H9 (cell line): Measurements from ENCODE around the gene BMPR2. TPM values are rescaled to one million over a fixed set of nuclear protein-coding genes. Genes with fewer than 3 reads are reported as not detected.

Source experiments
- DNase-seq: peaks from one replicate; pipeline ENCODE4 v3.0.0-alpha.2; 2017
- H2AFZ ChIP-seq: one replicate; pipeline ENCODE4 v1.6.1; 2013; ENCODE audit warnings: mild to moderate bottlenecking, low read length, control low read depth, moderate library complexity
- H2AK5ac ChIP-seq: 2 replicates; pipeline ENCODE4 v1.6.1; 2013; ENCODE audit warnings: low read length, control low read depth, mixed read lengths; ENCODE audit not compliant: insufficient read length
- H2BK120ac ChIP-seq: one replicate; pipeline ENCODE4 v1.6.1; 2013; ENCODE audit warnings: low read depth, mild to moderate bottlenecking, low read length, control low read depth, inconsistent platforms; ENCODE audit not compliant: poor library complexity, severe bottlenecking
- H2BK12ac ChIP-seq: 2 replicates; pipeline ENCODE4 v1.6.1; 2013; ENCODE audit warnings: low read length, control low read depth, mixed read lengths, low read depth; ENCODE audit not compliant: insufficient read length
- H2BK15ac ChIP-seq: 2 replicates; pipeline ENCODE4 v1.6.1; 2013; ENCODE audit warnings: low read depth, low read length, control low read depth
- H2BK20ac ChIP-seq: one replicate; pipeline ENCODE4 v1.6.1; 2013; ENCODE audit warnings: low read depth, mild to moderate bottlenecking, low read length, control low read depth, inconsistent platforms; ENCODE audit not compliant: poor library complexity, severe bottlenecking
- H2BK5ac ChIP-seq: 2 replicates; pipeline ENCODE4 v1.6.1; 2013; ENCODE audit warnings: low read length, control low read depth, mixed read lengths; ENCODE audit not compliant: insufficient read length
- H3K14ac ChIP-seq: 2 replicates; pipeline ENCODE4 v1.6.1; 2013; ENCODE audit warnings: low read length, control low read depth; ENCODE audit not compliant: insufficient read depth
- H3K18ac ChIP-seq: 2 replicates; pipeline ENCODE4 v1.6.1; 2013; ENCODE audit warnings: low read depth, mild to moderate bottlenecking, mixed read lengths, low read length, control low read depth; ENCODE audit not compliant: insufficient read length
- H3K23ac ChIP-seq: 2 replicates; pipeline ENCODE4 v1.6.1; 2013; ENCODE audit warnings: low read length, control low read depth, mixed read lengths, low read depth; ENCODE audit not compliant: insufficient read length
- H3K23me2 ChIP-seq: 2 replicates; pipeline ENCODE4 v1.6.1; 2013; ENCODE audit warnings: low read depth, mild to moderate bottlenecking, mixed read lengths, low read length, control low read depth; ENCODE audit not compliant: insufficient read length, poor library complexity, severe bottlenecking
- H3K27ac ChIP-seq: 2 replicates; pipeline ENCODE4 v1.5.1; 2013; ENCODE audit warnings: low read length, control low read depth, mixed read lengths, low read depth; ENCODE audit not compliant: insufficient read length
- H3K27me3 ChIP-seq: 2 replicates; pipeline ENCODE4 v1.6.1; 2013; ENCODE audit warnings: low read length, control low read depth, inconsistent platforms; ENCODE audit not compliant: insufficient read depth
- H3K4ac ChIP-seq: 2 replicates; pipeline ENCODE4 v1.6.1; 2013; ENCODE audit warnings: low read depth, mild to moderate bottlenecking, control low read depth, inconsistent platforms, low read length, moderate library complexity
- H3K4me1 ChIP-seq: 2 replicates; pipeline ENCODE4 v1.6.1; 2013; ENCODE audit warnings: low read length, control low read depth, inconsistent platforms; ENCODE audit not compliant: insufficient read depth
- H3K4me2 ChIP-seq: 2 replicates; pipeline ENCODE4 v1.6.1; 2013; ENCODE audit warnings: low read length, control low read depth, mixed read lengths; ENCODE audit not compliant: insufficient read length, insufficient read depth
- H3K56ac ChIP-seq: 2 replicates; pipeline ENCODE4 v1.6.1; 2013; ENCODE audit warnings: low read depth, mild to moderate bottlenecking, mixed read lengths, low read length, control low read depth; ENCODE audit not compliant: insufficient read length
- H3K79me1 ChIP-seq: 2 replicates; pipeline ENCODE4 v1.6.1; 2013; ENCODE audit warnings: low read depth, mild to moderate bottlenecking, moderate library complexity, low read length, control low read depth, inconsistent platforms; ENCODE audit not compliant: insufficient read depth, poor library complexity, severe bottlenecking
- H3K79me2 ChIP-seq: 2 replicates; pipeline ENCODE4 v1.6.1; 2013; ENCODE audit warnings: low read length, control low read depth, inconsistent platforms; ENCODE audit not compliant: insufficient read depth
- H3K9ac ChIP-seq: 2 replicates; pipeline ENCODE4 v1.6.1; 2013; ENCODE audit warnings: low read length, control low read depth, mixed read lengths; ENCODE audit not compliant: insufficient read length; ENCODE audit errors: extremely low read depth
- H3K9me3 ChIP-seq: one replicate; pipeline ENCODE4 v1.6.1; 2013; ENCODE audit warnings: low read depth, low read length, inconsistent platforms; ENCODE audit not compliant: control insufficient read depth
- H3T11ph ChIP-seq: one replicate; pipeline ENCODE4 v1.6.1; 2013; ENCODE audit warnings: mild to moderate bottlenecking, low read length, control low read depth, inconsistent platforms
- H4K20me1 ChIP-seq: one replicate; pipeline ENCODE4 v1.6.1; 2013; ENCODE audit not compliant: control insufficient read depth, insufficient read length, insufficient read depth
- H4K5ac ChIP-seq: 2 replicates; pipeline ENCODE4 v1.6.1; 2013; ENCODE audit warnings: low read depth, mild to moderate bottlenecking, mixed read lengths, low read length, control low read depth; ENCODE audit not compliant: insufficient read length
- H4K8ac ChIP-seq: replicated peaks from 2 replicates; pipeline ENCODE4 v1.6.1; 2013; ENCODE audit warnings: low read length, control low read depth, mixed read lengths, low read depth; ENCODE audit not compliant: insufficient read length
- H4K91ac ChIP-seq: 2 replicates; pipeline ENCODE4 v1.6.1; 2013; ENCODE audit warnings: low read depth, mild to moderate bottlenecking, moderate library complexity, mixed read lengths, low read length, control low read depth; ENCODE audit not compliant: insufficient read length
- H3K27ac Mint-ChIP-seq, 3 experiments: 2 replicates in 2 of 3; 3 replicates in 1 of 3; pipeline ENCODE4 v1.8.0; 2020 to 2021; ENCODE audit warnings: mixed read lengths in 3 of 3, mild to moderate bottlenecking in 1 of 3, moderate library complexity in 1 of 3
- H3K27me3 Mint-ChIP-seq: 2 replicates; pipeline ENCODE4 v1.8.0; 2021; ENCODE audit warnings: low read depth, mild to moderate bottlenecking, moderate library complexity, mixed read lengths
- H3K36me3 Mint-ChIP-seq, 3 experiments: 2 replicates in 2 of 3; 3 replicates in 1 of 3; pipeline ENCODE4 v1.8.0; 2020 to 2021; ENCODE audit warnings: low read depth in 3 of 3, mixed read lengths in 3 of 3; ENCODE audit not compliant: insufficient read depth in 1 of 3
- H3K4me1 Mint-ChIP-seq, 2 experiments: 2 replicates each; pipeline ENCODE4 v1.8.0; 2020; ENCODE audit warnings: mixed read lengths in 2 of 2
- H3K4me3 Mint-ChIP-seq, 2 experiments: 2 replicates in 1 of 2; 3 replicates in 1 of 2; pipeline ENCODE4 v1.8.0; 2020 to 2021; ENCODE audit warnings: mild to moderate bottlenecking in 2 of 2, mixed read lengths in 2 of 2, moderate library complexity in 1 of 2
- H3K9me3 Mint-ChIP-seq, 2 experiments: 2 replicates in 1 of 2; 3 replicates in 1 of 2; pipeline ENCODE4 v1.8.0; 2020; ENCODE audit warnings: mild to moderate bottlenecking in 2 of 2, mixed read lengths in 2 of 2, moderate library complexity in 1 of 2
- WGBS: extraction: QIAGEN DNeasy Blood & Tissue Kit; methylation state at CpG from one replicate; pipeline ENCODE4 v1.1.7; 2013; ENCODE audit warnings: missing lambda C conversion rate, low lambda C conversion rate, mixed read lengths; ENCODE audit not compliant: insufficient read length; ENCODE audit errors: extremely low coverage; 5-methylcytosine and 5-hydroxymethylcytosine counted together
- total RNA-seq: library from RNA; stranded (reverse); gene quantifications from 2 replicates; pipeline ENCODE4 v1.2.1, GENCODE V29; 2021
- TF ChIP-seq, protein P1 (sequence below): fragments of 200-600 bp; sonication (generic); conservative IDR thresholded peaks from 3 replicates; pipeline ENCODE4 v1.8.0; 2021; ENCODE audit warnings: antibody characterized with exemption, mild to moderate bottlenecking

BMPR2 gene
- total RNA-seq, 1 experiment from 2014 or later = 17.3 TPM

DNA sequence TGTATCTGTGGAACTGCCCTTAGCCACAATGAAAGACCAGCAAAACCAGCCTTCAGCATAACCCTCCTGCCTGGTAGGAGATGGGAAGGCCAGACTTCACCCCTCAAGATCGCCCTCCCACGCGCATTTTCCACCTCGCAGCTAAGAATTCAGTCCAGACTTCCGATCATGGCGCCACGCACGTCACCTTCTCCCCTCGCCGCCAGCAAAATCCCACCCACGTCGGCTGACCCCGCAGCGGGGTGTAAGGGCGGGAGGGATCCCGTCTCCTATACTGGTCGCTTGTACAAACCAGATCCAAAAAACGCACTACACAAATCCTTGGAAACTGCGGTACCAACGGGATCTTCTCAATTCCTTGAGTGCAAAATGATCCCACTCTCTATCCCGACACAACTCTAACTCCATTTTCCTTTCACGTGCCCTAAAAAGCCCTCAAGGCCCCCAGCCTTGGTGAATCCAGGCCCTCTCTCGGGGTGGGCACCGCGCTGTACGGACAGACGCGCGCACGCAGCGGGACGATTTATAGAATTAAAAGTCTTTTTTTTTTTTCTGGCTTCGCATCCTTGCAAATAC is 1.0 kb upstream of the BMPR2 start:
- Histone ChIP-seq H3K4me1 (peaks cover 4% of the 10 kb centered on the region; the same call in 1 of the 2 replicates), H3K27ac (peak overlapping the region; percentile 91), H3K18ac (peak overlapping the region; percentile 96), H3K23me2 (peaks cover 19% of the 10 kb centered on the region), H2AFZ (no peak overlapping the region), H3K9ac (peak overlapping the region; percentile 88), H2BK120ac (peak overlapping the region; percentile 62), H2BK5ac (no peak overlapping the region), H2BK12ac (no peak overlapping the region), H3K79me1 (no peaks in the 10 kb centered on the region), H3T11ph (no peak overlapping the region), H3K4me2 (peak overlapping the region; percentile 64), H4K5ac (peak overlapping the region; percentile 57), H3K27me3 (no peaks in the 10 kb centered on the region), H2AK5ac (no peak overlapping the region), H4K91ac (no peak overlapping the region), H3K23ac (no peak overlapping the region), H3K14ac (peak overlapping the region; percentile 94; the same call in 1 of the 2 replicates), H3K56ac (no peak overlapping the region), H2BK15ac (no peak overlapping the region), H3K9me3 (no peaks in the 10 kb centered on the region), H3K79me2 (peaks cover 20% of the 10 kb centered on the region; the same call in 1 of the 2 replicates), H4K20me1 (no peaks in the 10 kb centered on the region), H3K4ac (no peak overlapping the region; the same call in 1 of the 2 replicates), H4K8ac (no peak overlapping the region), H2BK20ac (no peak overlapping the region)
- Mint-ChIP-seq H3K36me3 (peaks cover 0 to 3% (median 0%) of the 10 kb centered on the region in 3 experiments; a peak in 1 of 7 replicates), H3K4me3 (peak overlapping the region; percentile 99 to 100), H3K4me1 (peaks cover 39 to 40% of the 10 kb centered on the region in 2 experiments), H3K27ac (peak overlapping the region; percentile 97 to 98 (median 98)), H3K9me3 (no peaks in the 10 kb centered on the region), H3K27me3 (no peaks in the 10 kb centered on the region)
- DNase-seq = peak; percentile 64
- TF ChIP-seq, protein P1, sequence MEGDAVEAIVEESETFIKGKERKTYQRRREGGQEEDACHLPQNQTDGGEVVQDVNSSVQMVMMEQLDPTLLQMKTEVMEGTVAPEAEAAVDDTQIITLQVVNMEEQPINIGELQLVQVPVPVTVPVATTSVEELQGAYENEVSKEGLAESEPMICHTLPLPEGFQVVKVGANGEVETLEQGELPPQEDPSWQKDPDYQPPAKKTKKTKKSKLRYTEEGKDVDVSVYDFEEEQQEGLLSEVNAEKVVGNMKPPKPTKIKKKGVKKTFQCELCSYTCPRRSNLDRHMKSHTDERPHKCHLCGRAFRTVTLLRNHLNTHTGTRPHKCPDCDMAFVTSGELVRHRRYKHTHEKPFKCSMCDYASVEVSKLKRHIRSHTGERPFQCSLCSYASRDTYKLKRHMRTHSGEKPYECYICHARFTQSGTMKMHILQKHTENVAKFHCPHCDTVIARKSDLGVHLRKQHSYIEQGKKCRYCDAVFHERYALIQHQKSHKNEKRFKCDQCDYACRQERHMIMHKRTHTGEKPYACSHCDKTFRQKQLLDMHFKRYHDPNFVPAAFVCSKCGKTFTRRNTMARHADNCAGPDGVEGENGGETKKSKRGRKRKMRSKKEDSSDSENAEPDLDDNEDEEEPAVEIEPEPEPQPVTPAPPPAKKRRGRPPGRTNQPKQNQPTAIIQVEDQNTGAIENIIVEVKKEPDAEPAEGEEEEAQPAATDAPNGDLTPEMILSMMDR = no peak
- no CpG with 5 or more reads among the region's 33 CpGs for WGBS
